ENCODE results near the gene FKBP9. TPM values are rescaled to one million over a fixed set of nuclear protein-coding genes. Genes with fewer than 3 reads are reported as not detected.

The FKBP9 gene
- total RNA-seq, 1 experiment from 2014 or later, result 230 TPM

Other genes starting within 250 kb of the FKBP9 start
- gene KBTBD2, start 65.7 kb upstream of the FKBP9 start, total RNA-seq (2014; rRNA removed; shearing (Covaris generic)), result 53.8 and 60.2 TPM in 2 replicates
- gene NT5C3A, start 105.3 kb downstream of the FKBP9 start, total RNA-seq (2014; rRNA removed; shearing (Covaris generic)), result 49.0 and 57.4 TPM in 2 replicates
- gene RP9, start 152.0 kb downstream of the FKBP9 start, total RNA-seq (2014; rRNA removed; shearing (Covaris generic)), result 25.9 and 40.4 TPM in 2 replicates
- 12.2 and 18.7 TPM in 2 replicates for gene BBS9, start 172.1 kb downstream of the FKBP9 start, total RNA-seq (2014; rRNA removed; shearing (Covaris generic))

All from A172 (cell line).